Kasumi-1 (cell line): ENCODE results near the gene NPR2.

ENCODE experiments used
- DNase-seq, 2 experiments: peaks; one replicate each; lab custom pipeline; 2025; lab: John Stamatoyannopoulos, UW

Gene NPR2

DNA sequence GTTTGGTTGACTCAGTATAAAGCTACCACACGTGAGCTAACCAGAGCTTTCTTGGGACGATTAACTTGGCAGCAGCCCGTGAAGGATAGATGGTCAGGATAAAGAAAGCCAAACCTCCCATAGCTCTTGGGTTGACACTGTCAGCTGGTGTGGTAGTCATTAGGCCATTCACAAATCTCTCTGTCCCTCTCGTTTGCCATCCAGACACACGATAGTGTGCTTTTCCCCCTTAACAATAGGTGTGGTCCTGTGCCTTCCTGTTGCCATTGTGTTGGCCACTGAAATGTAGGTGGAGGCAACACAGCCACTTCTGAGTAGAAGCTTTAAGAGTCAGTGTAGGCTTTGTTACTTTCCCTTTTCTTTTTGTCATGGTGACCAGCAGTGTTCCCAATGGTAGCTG lies 67.1 kb downstream of the NPR2 start:
- DNase-seq = no peak
